PC-3 (cell line): ENCODE results near the gene RBM33. TPM values are rescaled to one million over a fixed set of nuclear protein-coding genes. Genes with fewer than 3 reads are reported as not detected.

Experiments
- ATAC-seq: fragments of 200-7000 bp; cut with Tn5 transposase; 2 replicates; pipeline ENCODE4 v1.9.1; 2020; ENCODE audit warnings: mild to moderate bottlenecking, moderate library complexity
- BruUV-seq: library from RNA; stranded (reverse); fragments of 400-500 nt; replicated peaks from 2 replicates; lab custom pipeline; 2021; lab: Mats Ljungman, UMichigan
- CTCF ChIA-PET: fragments of 300-600 bp; sonication (Branson Sonifier 250); formaldehyde crosslinking; loops from one replicate; lab custom pipeline; 2022; ENCODE audit warnings: antibody characterized with exemption; lab: Charles Lee
- POLR2A ChIA-PET: fragments of 300-600 bp; sonication (Branson Sonifier 250); formaldehyde crosslinking; loops from one replicate; lab custom pipeline; 2022; ENCODE audit warnings: antibody characterized with exemption; ENCODE audit not compliant: unreplicated experiment; lab: Charles Lee
- DNase-seq: peaks from one replicate; pipeline ENCODE4 v3.0.0-alpha.2; 2015
- H2AFZ ChIP-seq: fragments of 300-600 bp; sonication (generic); 2 replicates; pipeline ENCODE4 v1.6.0; 2016; ENCODE audit warnings: antibody characterized with exemption, low read length
- H3F3A ChIP-seq: fragments of 300-600 bp; sonication (generic); one replicate; pipeline ENCODE4 v1.6.0; 2017; ENCODE audit warnings: antibody characterized with exemption, low read length, control low read depth, mild to moderate bottlenecking; ENCODE audit not compliant: unreplicated experiment
- H3K27ac ChIP-seq: fragments of 300-600 bp; sonication (generic); 2 replicates; pipeline ENCODE4 v1.5.1; 2016; ENCODE audit warnings: mild to moderate bottlenecking, low read length
- H3K27me3 ChIP-seq: fragments of 300-600 bp; sonication (generic); 2 replicates; pipeline ENCODE4 v1.6.1; 2016; ENCODE audit warnings: low read length, mixed read lengths
- H3K36me3 ChIP-seq: fragments of 300-600 bp; sonication (generic); 2 replicates; pipeline ENCODE4 v1.6.1; 2016; ENCODE audit warnings: low read depth, mixed run types, low read length, mixed read lengths
- H3K4me1 ChIP-seq: fragments of 300-600 bp; sonication (generic); 2 replicates; pipeline ENCODE4 v1.5.1; 2016; ENCODE audit warnings: low read length; ENCODE audit not compliant: insufficient read depth
- H3K4me2 ChIP-seq: fragments of 300-600 bp; sonication (generic); 2 replicates; pipeline ENCODE4 v1.6.0; 2016; ENCODE audit warnings: low read length
- H3K4me3 ChIP-seq: fragments of 300-600 bp; sonication (generic); 2 replicates; pipeline ENCODE4 v1.5.1; 2016; ENCODE audit warnings: mild to moderate bottlenecking, low read length, mixed read lengths
- H3K79me2 ChIP-seq: fragments of 300-600 bp; sonication (generic); 2 replicates; pipeline ENCODE4 v1.6.1; 2017; ENCODE audit warnings: low read length, mixed read lengths
- H3K9ac ChIP-seq: fragments of 300-600 bp; sonication (generic); 2 replicates; pipeline ENCODE4 v1.6.0; 2016; ENCODE audit warnings: mild to moderate bottlenecking, low read length
- H3K9me2 ChIP-seq: fragments of 300-600 bp; sonication (generic); replicated peaks from 2 replicates; pipeline ENCODE4 v1.6.1; 2016; ENCODE audit warnings: mixed run types, low read length, mixed read lengths
- H3K9me3 ChIP-seq: fragments of 300-600 bp; sonication (generic); 2 replicates; pipeline ENCODE4 v1.6.1; 2016; ENCODE audit warnings: low read length, mixed read lengths
- H4K20me1 ChIP-seq: fragments of 300-600 bp; sonication (generic); 2 replicates; pipeline ENCODE4 v1.6.1; 2016; ENCODE audit warnings: low read length, mixed read lengths
- CTCF ChIP-seq: fragments of 300-600 bp; sonication (generic); conservative IDR thresholded peaks from 2 replicates; pipeline ENCODE4 v1.5.1; 2017; ENCODE audit warnings: antibody characterized with exemption, low read depth, mild to moderate bottlenecking, low read length
- EZH2 ChIP-seq: fragments of 300-600 bp; sonication (generic); IDR thresholded peaks from one replicate; pipeline ENCODE4 v1.6.1; 2017; ENCODE audit warnings: antibody characterized with exemption, mild to moderate bottlenecking, low read length; ENCODE audit not compliant: unreplicated experiment
- EZH2phosphoT487 ChIP-seq: fragments of 300-600 bp; sonication (generic); IDR thresholded peaks from 2 replicates; pipeline ENCODE4 v1.6.1; 2018; ENCODE audit warnings: mild to moderate bottlenecking, antibody characterized with exemption, low read length, borderline replicate concordance
- intact Hi-C: fragments of 100-400 bp; cut with micrococcal nuclease; formaldehyde crosslinking; loops from 2 replicates; pipeline ENCODE4 v1.9.0; 2023
- total RNA-seq: library from RNA; depleted of rRNA; stranded (reverse); fragments of >200 nt; gene quantifications from 2 replicates; pipeline ENCODE4 v1.2.3, GENCODE V29; 2014

Gene RBM33
- total RNA-seq, 1 experiment from 2014 or later = 25.3 TPM

GRCh38 chr7:155766966-155767916 is 122.8 kb downstream of the RBM33 start:
- peak; percentile 46 for ATAC-seq
- no peaks in the 10 kb centered on the region for H3K27me3 ChIP-seq
- H3K36me3 ChIP-seq = peaks cover 34% of the 10 kb centered on the region
- no peaks in the 10 kb centered on the region for H3F3A ChIP-seq
- 0 out of 2 replicates have a peak, but pooled peaks cover 3% of the 10 kb centered on the region for H3K79me2 ChIP-seq
- ChIA-PET POLR2A (interaction anchor here (0.5 kb wide), 1 partner anchor 52 kb away, joined by 3 read pairs; no protein-coding TSS in a partner anchor), CTCF (interaction anchor here (0.5 to 1.8 kb wide), 3 partner anchors 82 to 170 kb away, joined by 3 to 4 read pairs (median 3); no protein-coding TSS in a partner anchor)
- no TSS peak for BruUV-seq
- H3K9me2 ChIP-seq = no peaks in the 10 kb centered on the region
- TF ChIP-seq CTCF = no peak
- no peak for TF ChIP-seq EZH2
- TF ChIP-seq EZH2phosphoT487 = no peak
- no peak overlapping the region for H3K4me3 ChIP-seq
- no peaks in the 10 kb centered on the region for H3K9me3 ChIP-seq
- no peaks in the 10 kb centered on the region for H4K20me1 ChIP-seq
- intact Hi-C loops = no loop called here
- H2AFZ ChIP-seq = no peak overlapping the region
- no peaks in the 10 kb centered on the region for H3K4me1 ChIP-seq
- no peak for DNase-seq
- H3K9ac ChIP-seq = no peak overlapping the region
- H3K27ac ChIP-seq = no peak overlapping the region
- no peak overlapping the region for H3K4me2 ChIP-seq

- no peaks in the 10 kb centered on the region for H3K27me3 ChIP-seq
- CTCF ChIA-PET = no interaction called here
- intact Hi-C loops = no loop called here
- TF ChIP-seq EZH2 = no peak
- ATAC-seq (no peak), DNase-seq (no peak)
- no peak overlapping the region for H3K9ac ChIP-seq
- H3K27ac ChIP-seq = no peak overlapping the region
- no peak overlapping the region for H3K4me3 ChIP-seq
- no peaks in the 10 kb centered on the region for H3F3A ChIP-seq
- H2AFZ ChIP-seq = no peak overlapping the region
- no peaks in the 10 kb centered on the region for H4K20me1 ChIP-seq
- H3K4me1 ChIP-seq = no peaks in the 10 kb centered on the region
- peaks cover 34% of the 10 kb centered on the region; the same call in 1 of the 2 replicates for H3K36me3 ChIP-seq
- no TSS peak for BruUV-seq
- H3K4me2 ChIP-seq = no peak overlapping the region
- H3K9me3 ChIP-seq = no peaks in the 10 kb centered on the region
- POLR2A ChIA-PET = no interaction called here
- H3K9me2 ChIP-seq = no peaks in the 10 kb centered on the region
- no peaks in the 10 kb centered on the region for H3K79me2 ChIP-seq
Observed at GRCh38 chr7:155769701-155770100, 125.2 kb downstream of the RBM33 start.

GRCh38 chr7:155770241-155770640 is 125.8 kb downstream of the RBM33 start:
- H3F3A ChIP-seq = no peaks in the 10 kb centered on the region
- H3K9ac ChIP-seq = no peak overlapping the region
- H3K27ac ChIP-seq = no peak overlapping the region
- peaks cover 34% of the 10 kb centered on the region; the same call in 1 of the 2 replicates for H3K36me3 ChIP-seq
- H2AFZ ChIP-seq = no peak overlapping the region
- POLR2A ChIA-PET = no interaction called here
- DNase-seq (no peak), ATAC-seq (no peak)
- no peaks in the 10 kb centered on the region for H3K4me1 ChIP-seq
- H3K4me3 ChIP-seq = no peak overlapping the region
- TF ChIP-seq EZH2phosphoT487 (no peak), EZH2 (no peak), CTCF (no peak)
- CTCF ChIA-PET = no interaction called here
- H3K9me3 ChIP-seq = no peaks in the 10 kb centered on the region
- H3K79me2 ChIP-seq = no peaks in the 10 kb centered on the region
- H3K27me3 ChIP-seq = no peaks in the 10 kb centered on the region
- intact Hi-C loops = no loop called here
- BruUV-seq = no TSS peak
- no peaks in the 10 kb centered on the region for H4K20me1 ChIP-seq
- no peak overlapping the region for H3K4me2 ChIP-seq
- H3K9me2 ChIP-seq = no peaks in the 10 kb centered on the region
